Fibroblast of skin of left quadriceps (primary cell): ENCODE data around the gene MGP.

Experiments used
- DNase-seq, 2 experiments: peaks; one replicate each; pipeline ENCODE4 v3.0.0-alpha.2; 2013; ENCODE audit warnings: low read depth in 2 of 2

Gene MGP

GRCh38 chr12:14860490-14860889 lies 25.2 kb downstream of the MGP start:
- DNase-seq, result no peak

DNA sequence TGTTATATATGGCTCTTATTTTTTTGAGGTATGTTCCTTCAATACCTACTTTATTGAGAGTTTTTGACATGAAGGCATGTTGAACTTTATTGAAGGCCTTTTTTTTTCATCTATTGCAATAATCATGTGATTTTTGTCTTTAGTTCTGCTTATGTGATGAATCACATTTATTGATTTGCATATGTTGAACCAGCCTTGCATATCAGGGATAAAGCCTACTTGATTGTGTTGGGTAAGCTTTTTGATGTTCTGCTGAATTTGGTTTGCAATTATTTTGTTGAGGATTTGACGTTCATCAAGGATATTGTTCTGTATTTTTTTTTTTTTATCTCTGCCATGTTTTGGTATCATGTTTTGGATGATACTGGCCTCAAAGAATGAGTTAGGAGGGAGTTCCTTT lies 27.1 kb downstream of the MGP start:
- no peak for DNase-seq

DNA sequence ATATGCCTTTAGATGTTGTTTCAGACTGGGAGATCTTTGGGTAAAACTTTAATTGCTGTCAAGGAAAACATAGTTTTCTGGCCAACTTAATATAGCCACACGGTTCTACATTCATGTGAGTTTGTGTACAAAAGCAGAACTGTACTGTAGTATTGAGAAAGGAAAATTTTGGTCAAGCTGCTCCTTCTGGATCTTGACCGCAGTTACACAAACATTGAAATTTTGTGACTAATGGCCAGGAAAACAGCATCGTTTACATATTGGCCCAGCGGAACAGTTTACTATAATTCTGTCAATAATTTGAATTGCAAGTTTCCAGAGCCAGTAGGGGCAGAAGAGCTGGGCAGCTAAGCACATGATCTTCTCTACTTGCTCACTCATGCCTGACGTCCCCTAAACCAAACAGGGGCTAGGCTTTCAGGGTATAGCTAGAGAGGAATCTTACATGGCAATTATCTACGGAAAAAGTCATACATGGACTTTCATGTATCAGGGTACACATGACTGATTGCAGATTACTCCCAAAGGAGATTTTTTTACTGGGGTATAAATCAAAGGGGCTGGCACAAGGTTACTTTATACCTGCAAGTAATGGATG lies 31.0 kb downstream of the MGP start:
- DNase-seq, result no peak

GRCh38 chr12:14853961-14854360 lies 31.7 kb downstream of the MGP start:
- no peak for DNase-seq

GRCh38 chr12:14852880-14853279 lies 32.8 kb downstream of the MGP start:
- no peak for DNase-seq

DNA sequence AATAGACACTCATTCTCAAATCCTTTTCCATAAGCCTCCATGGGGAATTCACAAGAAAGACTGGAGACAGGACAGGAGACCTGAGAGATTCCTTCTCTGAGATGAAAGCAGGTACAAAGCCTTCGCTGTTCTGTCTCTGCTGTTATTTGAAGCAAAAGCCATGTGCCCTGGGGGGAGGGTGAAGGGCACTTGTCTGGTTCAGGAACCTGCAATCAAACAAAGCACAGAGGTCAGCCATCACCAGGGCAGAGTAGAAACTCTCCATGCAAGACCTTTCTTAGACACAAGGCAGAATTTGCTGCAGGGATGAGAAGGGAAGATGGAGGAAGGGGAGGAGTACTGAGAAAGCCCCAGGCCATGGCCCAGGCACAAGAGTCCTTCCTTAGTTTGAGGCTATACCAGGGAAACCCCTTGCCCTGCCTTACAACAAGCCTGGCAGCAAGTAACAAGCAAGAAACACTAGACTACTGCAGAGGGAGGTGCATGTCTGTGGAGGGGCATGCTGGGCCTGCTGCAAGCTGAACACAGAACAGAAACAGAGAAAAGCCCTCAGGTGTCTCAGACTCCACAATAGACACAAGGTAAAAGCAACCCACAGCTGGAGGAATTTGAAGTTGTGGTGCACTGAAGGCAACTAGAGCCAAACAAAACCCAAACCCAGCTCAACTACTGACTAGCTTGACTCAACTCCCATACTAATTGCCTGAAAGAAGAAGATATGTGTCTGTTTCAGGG lies 34.6 kb downstream of the MGP start:
- DNase-seq, result no peak

- DNase-seq, result no peak
Observed at GRCh38 chr12:14849661-14850060, 36.0 kb downstream of the MGP start.

GRCh38 chr12:14846876-14847580 lies 38.6 kb downstream of the MGP start:
- DNase-seq, result no peak

DNA sequence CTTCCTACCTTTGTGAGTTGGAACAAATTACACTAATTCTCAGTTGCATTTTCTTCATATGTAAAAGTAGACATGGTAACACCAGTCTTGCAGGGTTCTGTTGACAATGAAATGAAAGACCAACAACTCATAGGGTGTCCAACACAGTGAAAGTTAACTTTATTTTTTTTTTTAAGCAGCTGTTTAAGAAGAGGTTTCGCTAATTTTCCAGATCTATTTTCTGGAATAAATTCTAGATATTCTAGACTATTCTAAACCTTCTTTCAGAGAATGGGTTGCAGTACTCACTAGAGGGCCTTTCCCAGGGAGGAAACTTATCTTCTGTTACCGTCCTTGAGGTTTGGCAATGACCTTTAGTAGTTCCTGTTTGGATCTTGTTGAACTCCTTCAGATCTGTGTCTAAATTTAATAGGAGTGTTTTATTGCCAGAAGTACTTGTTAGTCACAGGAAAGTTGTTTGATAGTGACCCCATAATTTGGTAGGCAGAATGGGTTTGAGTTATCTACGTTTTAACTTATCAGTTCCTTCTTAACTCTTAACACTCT lies 39.5 kb downstream of the MGP start:
- no peak for DNase-seq

DNA sequence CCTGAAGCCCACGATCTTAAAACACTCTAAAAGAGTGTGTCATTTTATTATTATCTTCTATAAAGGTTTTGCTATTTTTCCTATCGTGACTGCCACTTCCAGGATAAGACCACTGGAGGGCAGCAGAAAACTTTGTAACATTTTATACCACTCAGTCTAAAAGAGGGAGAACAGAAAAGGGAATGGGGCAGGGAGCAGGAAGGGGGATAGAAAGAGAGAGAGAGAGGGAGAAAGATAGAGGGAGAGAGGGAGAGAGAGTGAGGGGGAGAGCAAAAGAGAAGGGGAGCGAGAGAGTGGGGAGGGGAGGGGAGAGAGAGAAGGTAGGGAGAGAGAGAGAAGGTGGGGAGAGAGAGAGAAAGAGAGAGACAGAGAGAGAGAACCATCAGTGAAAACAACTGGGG lies 40.3 kb downstream of the MGP start:
- DNase-seq, result peak in 1 of 2 experiments; percentile 30

GRCh38 chr12:14844401-14844800 lies 41.3 kb downstream of the MGP start:
- DNase-seq, result no peak

DNA sequence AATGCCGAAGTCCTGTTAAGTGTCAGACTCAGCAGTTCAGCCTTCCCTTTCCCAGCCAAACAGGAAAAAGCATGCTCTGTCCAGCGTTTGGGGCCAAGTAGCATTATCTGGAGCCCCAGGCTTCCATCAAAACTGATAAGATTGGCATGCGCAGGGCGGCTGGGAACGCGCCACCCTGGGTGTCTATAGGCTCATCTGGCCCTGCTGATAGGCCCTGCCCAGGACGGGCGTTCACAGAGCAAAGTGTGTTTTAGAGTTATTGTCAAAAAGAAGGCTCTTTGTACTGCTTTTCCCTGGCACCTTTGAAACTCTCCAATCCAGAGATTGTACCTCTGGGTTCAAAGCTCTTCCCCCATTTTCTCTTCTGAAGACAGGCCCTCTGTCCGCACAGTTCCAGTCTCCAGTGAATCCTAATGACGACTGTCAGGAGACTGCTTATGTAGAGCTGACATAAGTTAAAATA lies 42.2 kb downstream of the MGP start, which contains the start of gene ART4:
Gene ART4, minus strand, starts transcription at position 102 of the 463 bp plus-strand sequence. CDS start 413 bp downstream, outside the sequence.
- no peak for DNase-seq

GRCh38 chr12:14842315-14842714 lies 43.3 kb downstream of the MGP start:
- DNase-seq, result no peak

DNA sequence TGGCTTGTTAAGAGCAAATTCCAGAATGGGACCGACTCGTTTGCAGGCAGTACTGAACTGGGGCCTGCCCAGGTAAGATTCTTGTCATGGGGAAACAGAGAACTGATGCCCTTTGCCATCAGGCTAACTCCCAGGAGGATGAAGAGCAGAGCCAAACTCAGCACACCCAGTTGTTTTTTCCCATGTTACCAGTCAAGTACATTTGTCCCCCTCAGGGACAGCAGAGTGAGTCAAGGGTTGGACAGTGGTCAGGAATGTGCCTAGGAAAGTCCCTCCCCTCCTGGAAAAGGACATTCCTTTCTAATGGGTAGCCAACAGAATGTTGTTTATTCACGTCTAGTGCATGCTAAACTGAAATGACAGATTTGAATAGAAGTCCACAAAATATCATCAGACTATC lies 43.9 kb downstream of the MGP start:
- peak in 1 of 2 experiments; percentile 14 for DNase-seq

- DNase-seq, result no peak
Observed at GRCh38 chr12:14840616-14841015, 45.0 kb downstream of the MGP start.

DNA sequence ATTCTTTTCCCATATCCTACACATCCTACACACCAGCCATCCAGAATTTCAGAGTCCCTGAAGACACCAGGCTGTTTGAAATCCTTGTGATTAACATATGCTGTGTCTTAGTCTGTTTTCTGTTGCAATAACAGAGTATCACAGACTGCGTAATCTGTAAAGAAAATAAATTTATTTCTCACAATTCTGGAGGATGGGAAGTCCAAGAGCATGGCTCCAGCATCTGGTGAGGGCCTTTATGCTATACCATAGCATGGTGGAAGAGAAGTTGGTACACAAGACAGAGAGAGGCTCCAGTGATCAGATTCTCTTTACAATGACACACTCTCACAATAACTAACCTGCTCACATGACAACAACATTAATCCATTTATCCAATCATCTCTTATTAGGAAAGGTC lies 46.4 kb downstream of the MGP start:
- DNase-seq, result no peak

GRCh38 chr12:14836336-14837210 lies 49.1 kb downstream of the MGP start:
- DNase-seq, result peak; percentile 46 to 50

DNA sequence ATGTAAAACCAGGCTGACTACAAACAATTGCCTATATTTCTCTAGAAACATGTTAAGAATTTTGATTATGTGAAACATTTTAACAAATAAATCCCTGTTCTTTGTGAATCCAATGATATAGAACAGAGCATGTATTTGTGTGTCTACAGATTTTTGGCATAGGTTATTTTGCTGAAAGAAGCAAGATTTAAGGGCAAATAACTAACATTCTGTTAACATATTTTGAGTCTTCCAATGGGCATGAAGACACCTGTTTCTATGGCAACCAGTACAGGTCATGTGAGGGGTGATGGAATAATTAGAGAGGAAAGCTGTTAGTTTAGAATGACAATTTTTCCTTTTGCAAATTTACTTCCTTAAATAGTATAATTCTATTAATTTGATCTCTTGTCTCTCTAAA lies 51.1 kb downstream of the MGP start:
- DNase-seq, result no peak

- no peak for DNase-seq
Observed at GRCh38 chr12:14833952-14834351, 51.7 kb downstream of the MGP start.

GRCh38 chr12:14833336-14833735 lies 52.3 kb downstream of the MGP start:
- no peak for DNase-seq
